ENCODE measurements around the gene ZNF24.

DNA sequence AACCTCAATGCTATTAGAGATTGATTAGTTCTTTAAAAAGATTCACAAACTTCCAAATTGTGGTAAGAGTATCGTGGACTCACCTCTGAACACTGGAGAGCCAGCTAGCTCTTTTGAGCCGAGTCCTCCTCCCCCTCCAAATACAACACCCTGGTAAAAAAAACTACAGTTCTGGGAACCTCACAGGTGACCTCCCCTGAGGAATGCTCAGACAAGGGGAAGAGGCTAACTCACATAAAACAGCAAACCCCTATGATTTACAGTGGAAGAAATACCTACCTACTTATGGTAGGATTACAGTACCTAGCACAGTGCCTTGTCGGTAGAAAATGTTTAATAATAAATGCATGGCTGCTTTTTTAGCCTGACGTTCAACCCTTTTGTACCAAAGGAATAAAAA, 8.4 kb downstream of the ZNF24 start:
- TF ChIP-seq, protein P1, sequence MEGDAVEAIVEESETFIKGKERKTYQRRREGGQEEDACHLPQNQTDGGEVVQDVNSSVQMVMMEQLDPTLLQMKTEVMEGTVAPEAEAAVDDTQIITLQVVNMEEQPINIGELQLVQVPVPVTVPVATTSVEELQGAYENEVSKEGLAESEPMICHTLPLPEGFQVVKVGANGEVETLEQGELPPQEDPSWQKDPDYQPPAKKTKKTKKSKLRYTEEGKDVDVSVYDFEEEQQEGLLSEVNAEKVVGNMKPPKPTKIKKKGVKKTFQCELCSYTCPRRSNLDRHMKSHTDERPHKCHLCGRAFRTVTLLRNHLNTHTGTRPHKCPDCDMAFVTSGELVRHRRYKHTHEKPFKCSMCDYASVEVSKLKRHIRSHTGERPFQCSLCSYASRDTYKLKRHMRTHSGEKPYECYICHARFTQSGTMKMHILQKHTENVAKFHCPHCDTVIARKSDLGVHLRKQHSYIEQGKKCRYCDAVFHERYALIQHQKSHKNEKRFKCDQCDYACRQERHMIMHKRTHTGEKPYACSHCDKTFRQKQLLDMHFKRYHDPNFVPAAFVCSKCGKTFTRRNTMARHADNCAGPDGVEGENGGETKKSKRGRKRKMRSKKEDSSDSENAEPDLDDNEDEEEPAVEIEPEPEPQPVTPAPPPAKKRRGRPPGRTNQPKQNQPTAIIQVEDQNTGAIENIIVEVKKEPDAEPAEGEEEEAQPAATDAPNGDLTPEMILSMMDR (IDR thresholded peaks at IDR 0.05): no peak
- TF ChIP-seq POLR2A (IDR thresholded peaks at IDR 0.05): no peak
- TF ChIP-seq POLR2AphosphoS5 (IDR thresholded peaks at IDR 0.05): no peak

Data from breast epithelium (tissue), 3 donors.